GM04504 (cell line): ENCODE results near the gene MAP9.
"Not testable (repeated sequence)": the region's sequence is repeated elsewhere in the genome, so short reads cannot be mapped to it uniquely, and the experiment has no call there.

ENCODE experiments used
- DNase-seq: peaks from one replicate; pipeline ENCODE4 v3.0.0-alpha.2; 2012; ENCODE audit warnings: low read depth

The MAP9 gene

DNA sequence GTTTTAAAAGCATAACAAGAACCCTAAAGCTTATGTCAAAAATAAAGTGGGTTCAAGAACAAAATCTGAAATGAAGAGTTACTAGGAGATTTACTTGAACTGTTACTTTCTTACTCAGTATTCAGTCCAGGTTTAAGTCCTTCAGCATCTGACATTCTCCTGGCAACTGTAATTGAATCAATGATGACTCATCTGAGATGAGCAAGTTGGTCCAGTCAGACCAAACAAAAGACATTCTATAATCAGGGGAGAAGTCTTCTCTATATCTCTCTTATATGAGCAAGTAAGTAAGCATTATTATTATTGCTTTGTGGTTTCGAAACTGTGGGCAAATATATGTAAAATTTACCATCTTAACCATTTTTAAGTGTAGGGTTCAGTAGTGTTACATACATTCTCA, 34.6 kb downstream of the MAP9 start:
- no peak for DNase-seq

DNA sequence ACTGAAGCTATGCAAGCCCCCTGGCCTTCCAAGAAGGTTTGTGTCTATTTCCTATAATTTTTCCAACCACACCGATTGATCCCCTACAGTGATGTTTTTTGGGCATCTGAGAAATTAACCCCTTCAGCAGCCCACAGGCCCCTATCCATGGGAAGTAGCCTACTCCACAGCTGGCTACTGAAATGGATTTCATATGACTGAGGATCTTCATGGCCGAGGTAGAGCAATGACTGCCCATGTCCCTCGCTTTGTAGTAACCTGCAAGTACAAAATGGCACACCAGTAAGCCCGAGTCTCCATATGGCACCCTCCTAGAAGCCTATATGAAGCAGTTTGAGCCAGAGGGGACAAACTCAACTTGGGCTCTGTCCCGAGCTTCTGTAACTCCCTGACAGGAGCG, 36.8 kb downstream of the MAP9 start:
- DNase-seq, result no peak

GRCh38 chr4:155339588-155339987, 37.2 kb downstream of the MAP9 start:
- DNase-seq, result no peak

DNA sequence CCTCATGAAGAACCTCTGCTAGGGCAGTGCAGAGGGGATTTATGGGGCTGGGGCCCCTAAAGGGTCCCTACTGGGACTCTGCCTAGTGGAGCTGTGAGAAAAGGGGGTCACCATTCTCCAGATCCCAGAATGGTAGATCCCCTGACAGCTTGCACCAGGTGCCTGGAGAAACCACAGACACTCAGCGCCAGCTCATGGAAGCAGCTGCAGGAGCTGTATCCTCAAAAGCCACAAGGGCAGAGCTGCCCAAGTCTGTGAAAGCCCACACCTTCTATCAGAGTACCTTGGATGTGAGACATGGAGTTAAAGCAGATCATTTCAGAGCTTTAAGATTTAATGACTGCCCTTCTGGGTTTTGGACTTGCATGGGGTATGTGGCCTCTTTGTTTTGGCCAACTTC, 38.6 kb downstream of the MAP9 start:
- DNase-seq, result no peak

DNA sequence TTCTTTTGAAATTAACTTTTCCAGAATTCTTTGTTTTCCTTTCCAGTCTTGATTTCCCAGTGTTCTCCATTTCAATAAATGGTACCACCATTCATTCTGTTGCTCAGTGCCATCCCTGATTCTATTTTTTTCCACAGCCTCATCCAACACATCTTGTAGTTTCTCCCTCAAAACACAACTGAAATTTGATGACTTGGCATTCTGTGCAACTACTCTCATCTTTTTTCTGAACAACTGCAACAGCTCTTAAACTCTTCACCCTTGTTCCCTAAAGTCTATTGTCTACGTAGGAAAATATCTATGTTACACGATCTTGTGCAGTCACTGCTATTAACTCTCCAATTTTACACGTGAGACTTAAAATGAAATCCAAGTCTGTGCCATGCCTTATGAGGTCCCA, 40.5 kb downstream of the MAP9 start:
- no peak for DNase-seq

GRCh38 chr4:155331478-155331877, 45.3 kb downstream of the MAP9 start:
- DNase-seq, result no peak

GRCh38 chr4:155322782-155323181, 54.0 kb downstream of the MAP9 start:
- no peak for DNase-seq

DNA sequence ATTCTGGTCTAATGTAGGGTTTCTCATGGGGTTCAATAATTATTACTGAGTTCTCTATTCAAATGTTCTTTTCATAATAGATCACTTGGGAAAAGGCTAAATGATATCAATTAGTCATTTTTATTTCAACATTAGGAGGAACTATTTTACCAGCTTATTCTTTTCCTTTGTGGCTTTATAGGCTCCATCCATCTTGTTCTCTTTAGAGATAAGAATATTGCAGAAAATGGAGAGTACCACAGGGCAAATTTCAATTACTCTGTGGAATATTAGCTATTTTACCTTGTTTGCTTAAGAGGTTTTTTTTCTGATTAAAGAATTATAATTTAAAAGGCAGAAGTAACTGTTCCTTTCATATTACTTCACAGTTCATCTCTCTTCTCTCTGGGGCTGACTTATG, 55.8 kb downstream of the MAP9 start:
- DNase-seq, result no peak

- no peak for DNase-seq
Measured at GRCh38 chr4:155319516-155319915, 57.2 kb downstream of the MAP9 start.

GRCh38 chr4:155312027-155312426, 64.7 kb downstream of the MAP9 start:
- not testable (repeated sequence) for DNase-seq

- DNase-seq, result no peak
Measured at GRCh38 chr4:155307731-155308277, 69.0 kb downstream of the MAP9 start.

DNA sequence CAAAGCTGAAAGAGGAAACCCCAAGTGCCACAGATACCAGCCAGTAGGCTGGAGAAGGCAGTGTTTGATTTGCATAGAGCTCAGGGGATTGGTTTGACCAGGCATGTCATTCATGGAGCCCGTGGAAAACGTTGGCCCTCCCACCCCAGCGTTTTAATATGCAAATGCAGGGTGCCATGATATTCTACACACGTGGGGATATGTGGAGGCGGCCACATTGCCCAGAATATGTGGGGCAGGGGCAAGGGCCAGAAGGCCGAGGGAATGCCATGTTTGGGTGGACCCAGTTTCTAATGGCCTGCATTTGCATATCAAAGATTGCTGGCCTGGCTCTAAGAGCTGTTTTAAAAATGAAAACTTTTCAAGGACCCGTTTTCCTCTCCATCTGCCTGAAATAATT, 71.1 kb downstream of the MAP9 start:
- DNase-seq, result no peak

DNA sequence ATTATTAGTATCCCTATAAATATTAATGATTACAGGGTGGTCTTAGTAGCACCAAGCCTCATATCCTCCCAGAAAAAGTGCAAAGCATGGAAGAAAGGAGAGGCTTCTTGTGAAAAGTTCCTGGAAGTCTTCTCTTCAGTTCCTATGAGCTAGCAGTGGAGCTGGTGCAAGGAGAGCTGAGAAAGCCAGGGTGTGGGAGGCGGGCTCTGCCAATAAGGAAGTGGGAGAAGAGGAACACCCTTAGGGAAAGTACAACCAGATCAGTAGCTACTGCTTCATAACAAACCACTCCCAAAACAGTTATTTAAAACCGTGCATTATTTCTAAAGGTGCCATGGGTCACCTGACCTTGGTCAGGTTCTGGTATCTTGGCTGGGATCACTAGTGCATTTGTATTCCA, 72.4 kb downstream of the MAP9 start:
- DNase-seq, result no peak

GRCh38 chr4:155299103-155299502, 77.7 kb downstream of the MAP9 start:
- DNase-seq, result no peak
